ENCODE measurements around the gene SPHK1. TPM values are rescaled to one million over a fixed set of nuclear protein-coding genes. Genes with fewer than 3 reads are reported as not detected.
A peak's percentile ranks its signal among the peaks of the same experiment; 100 is the strongest.

SPHK1 gene
- total RNA-seq, 2 donors from 2014 or later, result 12.2 to 46.5 TPM

DNA sequence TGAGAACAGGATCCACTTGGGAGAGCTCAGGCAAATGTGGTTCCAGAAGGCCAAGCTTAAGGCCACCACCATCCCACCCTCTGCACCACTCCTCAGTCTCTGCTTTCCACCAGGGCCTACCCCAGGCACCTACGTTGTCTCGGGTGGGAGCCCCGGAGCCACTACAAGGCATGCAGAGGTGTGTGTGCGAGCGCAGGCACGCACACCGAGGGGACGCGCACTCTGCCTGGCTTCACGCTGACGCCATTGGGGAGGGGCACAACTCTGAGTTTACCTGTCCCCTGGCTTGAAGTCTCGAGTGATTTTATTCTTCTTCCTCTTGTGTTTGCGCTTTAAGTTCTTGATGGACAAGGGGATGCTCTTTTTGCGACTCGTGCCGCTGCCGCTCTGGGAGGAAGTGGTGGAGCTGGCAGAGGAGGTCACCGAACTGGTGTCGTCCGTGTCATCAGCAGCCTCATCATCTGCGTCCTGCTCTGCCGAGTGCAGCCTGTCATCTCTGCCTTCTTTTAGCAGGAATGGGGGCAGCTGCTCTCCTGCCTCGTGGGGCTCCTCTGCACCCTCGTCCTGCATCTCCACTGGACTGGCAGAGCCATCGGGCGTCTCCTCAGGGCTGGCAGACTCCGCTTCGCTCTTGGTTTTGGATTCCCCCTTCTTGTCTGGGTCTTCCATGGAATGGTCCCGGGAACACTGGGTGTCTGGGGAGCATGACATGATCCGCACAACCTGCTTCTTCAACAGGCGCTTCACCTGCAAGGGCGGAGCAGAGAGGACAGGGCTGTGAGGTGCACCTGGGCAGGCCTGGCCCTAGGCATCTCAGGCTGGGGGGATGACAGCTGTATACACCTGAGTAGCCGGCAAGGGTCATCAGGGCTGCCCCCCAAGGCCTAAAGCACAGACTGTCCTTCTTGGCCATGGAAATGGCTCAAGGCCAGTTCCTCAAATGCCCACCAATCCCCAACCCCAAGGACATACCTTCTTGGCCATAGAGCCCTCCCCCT, 15.1 kb downstream of the SPHK1 start:
- H3K27me3 ChIP-seq, result no peaks in the 10 kb centered on the region
- H3K9me3 ChIP-seq, result no peaks in the 10 kb centered on the region
- no peak overlapping the region for H3K27ac ChIP-seq
- ATAC-seq (no peak), DNase-seq (no peak)
- WGBS, 2 donors, result 88 to 89% methylated on average over 26 to 33 of the region's 33 CpGs
- intact Hi-C loops (cut with DNase I), result loop anchor here (2.0 to 5.0 kb wide), 2 partner anchors 97 to 113 kb away; no protein-coding TSS in a partner anchor
- H3K36me3 ChIP-seq (replicated peaks in 1 of 2; ENCODE audit: insufficient read depth in 1 of 2, low read depth in 2 of 2), result peaks cover 6 to 42% of the 10 kb centered on the region in 2 donors
- no peaks in the 10 kb centered on the region for H3K4me1 ChIP-seq
- H3K4me3 ChIP-seq, result no peak overlapping the region
- TF ChIP-seq CTCF (IDR thresholded peaks at IDR 0.05) (no peak), POLR2A (IDR thresholded peaks at IDR 0.05) (no peak)

DNA sequence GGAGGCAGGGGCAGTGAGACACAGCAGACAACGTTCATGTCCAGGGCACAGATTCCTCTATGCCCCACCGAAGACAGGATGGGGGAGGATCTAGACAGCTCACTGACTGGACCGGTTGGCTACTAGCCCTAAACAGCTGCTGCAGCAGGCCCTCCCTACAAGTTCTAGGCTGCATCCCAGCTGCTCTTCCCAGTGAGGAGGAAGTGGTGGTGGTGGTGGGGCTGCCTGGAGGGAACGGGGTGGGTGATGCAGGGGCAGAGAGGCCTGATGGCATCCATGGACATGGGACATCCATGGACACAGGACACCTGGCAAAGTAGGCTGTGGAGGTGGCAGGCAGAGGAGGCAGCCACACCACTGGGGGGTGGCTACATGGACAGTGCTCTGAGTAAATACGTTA, 18.3 kb downstream of the SPHK1 start:
- no peak for ATAC-seq
- WGBS, 2 donors, result 77 to 87% methylated on average over 5 of the region's 5 CpGs
- Histone ChIP-seq H3K36me3 (replicated peaks in 1 of 2; ENCODE audit: insufficient read depth in 1 of 2, low read depth in 2 of 2) (peaks cover 6 to 28% of the 10 kb centered on the region in 2 donors), H3K4me3 (no peak overlapping the region), H3K27ac (no peak overlapping the region), H3K9me3 (no peaks in the 10 kb centered on the region), H3K27me3 (no peaks in the 10 kb centered on the region), H3K4me1 (peaks cover 4% of the 10 kb centered on the region)
- DNase-seq, result no peak
- TF ChIP-seq CTCF (IDR thresholded peaks at IDR 0.05) (no peak), POLR2A (IDR thresholded peaks at IDR 0.05) (no peak)
- intact Hi-C loops (cut with DNase I), result loop anchor here (5.0 kb wide), 1 partner anchor 110 kb away; no protein-coding TSS in a partner anchor

DNA sequence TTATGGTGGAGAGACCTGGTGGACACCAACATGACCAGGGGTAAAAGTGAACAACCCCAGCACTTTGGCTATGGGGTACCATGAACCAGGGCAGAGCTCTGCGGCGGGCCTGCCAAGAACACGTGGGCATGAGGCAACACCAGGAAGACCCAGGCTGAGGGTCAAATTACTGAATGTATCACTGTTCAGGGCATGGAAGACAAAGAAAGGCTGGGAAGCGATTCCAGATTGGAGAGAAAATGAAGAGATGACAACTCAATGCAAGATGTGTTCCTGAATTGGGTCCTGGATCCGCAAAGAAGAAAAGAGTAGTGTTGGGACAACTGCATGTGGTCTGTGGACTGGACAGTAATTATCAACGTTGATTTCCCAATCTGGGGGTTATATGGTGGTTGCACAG, 19.8 kb downstream of the SPHK1 start:
- Histone ChIP-seq H3K27me3 (no peaks in the 10 kb centered on the region), H3K9me3 (no peaks in the 10 kb centered on the region), H3K36me3 (replicated peaks in 1 of 2; ENCODE audit: insufficient read depth in 1 of 2, low read depth in 2 of 2) (peaks cover 6 to 21% of the 10 kb centered on the region in 2 donors), H3K4me3 (no peak overlapping the region), H3K27ac (no peak overlapping the region), H3K4me1 (peaks cover 10% of the 10 kb centered on the region)
- TF ChIP-seq CTCF (IDR thresholded peaks at IDR 0.05) (no peak), POLR2A (IDR thresholded peaks at IDR 0.05) (no peak)
- intact Hi-C loops (cut with DNase I), result loop anchor here (5.0 kb wide), 1 partner anchor 108 kb away; no protein-coding TSS in a partner anchor
- WGBS, 2 donors, result 82 to 84% methylated on average over 6 of the region's 6 CpGs
- ATAC-seq, result no peak
- DNase-seq, result no peak

GRCh38 chr17:76404976-76405563, 20.7 kb downstream of the SPHK1 start:
- intact Hi-C loops (cut with DNase I), result loop anchor here (5.0 kb wide), 1 partner anchor 107 kb away; no protein-coding TSS in a partner anchor

More at GRCh38 chr17:76404976-76405563, 20.7 kb downstream of the SPHK1 start:
- Histone ChIP-seq H3K27ac (no peak overlapping the region), H3K4me3 (no peak overlapping the region), H3K9me3 (no peaks in the 10 kb centered on the region), H3K36me3 (replicated peaks in 1 of 2; ENCODE audit: insufficient read depth in 1 of 2, low read depth in 2 of 2) (peaks cover 6 to 16% of the 10 kb centered on the region in 2 donors), H3K27me3 (no peaks in the 10 kb centered on the region), H3K4me1 (peaks cover 10% of the 10 kb centered on the region)
- 84 to 91% methylated on average over 13 to 25 of the region's 25 CpGs for WGBS, 2 donors
- no peak for TF ChIP-seq POLR2A (IDR thresholded peaks at IDR 0.05)
- TF ChIP-seq CTCF (IDR thresholded peaks at IDR 0.05), result no peak
- ATAC-seq, result no peak
- peak in 1 of 4 donors; percentile 9 for DNase-seq

Measured in body of pancreas (tissue), 4 donors.